ENCODE data around the gene TMEM232. TPM values are rescaled to one million over a fixed set of nuclear protein-coding genes. Genes with fewer than 3 reads are reported as not detected.

Gene TMEM232
- total and polyA plus RNA-seq, 9 of the 15 experiments (the other 6 are each of a cell fraction or from before 2014, with no cell fraction given) = 0.09 to 2.2 (median 0.41) TPM

GRCh38 chr5:110738812-110739651, 12.6 kb upstream of the TMEM232 start, which contains the start of gene SLC25A46 (continued):
- TF ChIP-seq, protein P1, sequence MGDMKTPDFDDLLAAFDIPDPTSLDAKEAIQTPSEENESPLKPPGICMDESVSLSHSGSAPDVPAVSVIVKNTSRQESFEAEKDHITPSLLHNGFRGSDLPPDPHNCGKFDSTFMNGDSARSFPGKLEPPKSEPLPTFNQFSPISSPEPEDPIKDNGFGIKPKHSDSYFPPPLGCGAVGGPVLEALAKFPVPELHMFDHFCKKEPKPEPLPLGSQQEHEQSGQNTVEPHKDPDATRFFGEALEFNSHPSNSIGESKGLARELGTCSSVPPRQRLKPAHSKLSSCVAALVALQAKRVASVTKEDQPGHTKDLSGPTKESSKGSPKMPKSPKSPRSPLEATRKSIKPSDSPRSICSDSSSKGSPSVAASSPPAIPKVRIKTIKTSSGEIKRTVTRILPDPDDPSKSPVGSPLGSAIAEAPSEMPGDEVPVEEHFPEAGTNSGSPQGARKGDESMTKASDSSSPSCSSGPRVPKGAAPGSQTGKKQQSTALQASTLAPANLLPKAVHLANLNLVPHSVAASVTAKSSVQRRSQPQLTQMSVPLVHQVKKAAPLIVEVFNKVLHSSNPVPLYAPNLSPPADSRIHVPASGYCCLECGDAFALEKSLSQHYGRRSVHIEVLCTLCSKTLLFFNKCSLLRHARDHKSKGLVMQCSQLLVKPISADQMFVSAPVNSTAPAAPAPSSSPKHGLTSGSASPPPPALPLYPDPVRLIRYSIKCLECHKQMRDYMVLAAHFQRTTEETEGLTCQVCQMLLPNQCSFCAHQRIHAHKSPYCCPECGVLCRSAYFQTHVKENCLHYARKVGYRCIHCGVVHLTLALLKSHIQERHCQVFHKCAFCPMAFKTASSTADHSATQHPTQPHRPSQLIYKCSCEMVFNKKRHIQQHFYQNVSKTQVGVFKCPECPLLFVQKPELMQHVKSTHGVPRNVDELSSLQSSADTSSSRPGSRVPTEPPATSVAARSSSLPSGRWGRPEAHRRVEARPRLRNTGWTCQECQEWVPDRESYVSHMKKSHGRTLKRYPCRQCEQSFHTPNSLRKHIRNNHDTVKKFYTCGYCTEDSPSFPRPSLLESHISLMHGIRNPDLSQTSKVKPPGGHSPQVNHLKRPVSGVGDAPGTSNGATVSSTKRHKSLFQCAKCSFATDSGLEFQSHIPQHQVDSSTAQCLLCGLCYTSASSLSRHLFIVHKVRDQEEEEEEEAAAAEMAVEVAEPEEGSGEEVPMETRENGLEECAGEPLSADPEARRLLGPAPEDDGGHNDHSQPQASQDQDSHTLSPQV (IDR thresholded peaks at IDR 0.05) = no peak
- TF ChIP-seq GATAD2A (IDR thresholded peaks at IDR 0.05) = no peak
- TF ChIP-seq RBFOX2 (IDR thresholded peaks at IDR 0.05; ENCODE audit: low read depth, low read length) = peak; percentile 96
- no peak for TF ChIP-seq RBM14 (IDR thresholded peaks at IDR 0.05; ENCODE audit: borderline replicate concordance, insufficient read depth, low read depth, low read length)
- TF ChIP-seq POLR3G (IDR thresholded peaks at IDR 0.05; ENCODE audit: extremely low read depth, insufficient read length, insufficient replicate concordance) = no peak
- TF ChIP-seq NFIX (CRISPR knock-in tag; IDR thresholded peaks at IDR 0.05; ENCODE audit: low read depth) = no peak
- TF ChIP-seq GABPA (tag; conservative IDR thresholded peaks at IDR 0.05; ENCODE audit: low read depth) = peak; percentile 98
- peak; percentile 41; the same call in 1 of the 2 replicates for TF ChIP-seq MYC (IDR thresholded peaks at IDR 0.05; ENCODE audit: low read depth, low read length)
- peak; percentile 69; the same call in 1 of the 2 replicates for TF ChIP-seq MYC (CRISPR knock-in tag; IDR thresholded peaks at IDR 0.05; ENCODE audit: borderline replicate concordance, low read depth)
- no peak for TF ChIP-seq KDM2B (CRISPR knock-in tag; IDR thresholded peaks at IDR 0.05)
- no peak for TF ChIP-seq ZNF668 (CRISPR knock-in tag; IDR thresholded peaks at IDR 0.05)
- no peak for TF ChIP-seq CCAR2 (IDR thresholded peaks at IDR 0.05; ENCODE audit: low read depth, low read length)
- peak; percentile 59; the same call in 1 of the 2 replicates for TF ChIP-seq ZNF511 (CRISPR knock-in tag; IDR thresholded peaks at IDR 0.05)
- TF ChIP-seq, protein P2, sequence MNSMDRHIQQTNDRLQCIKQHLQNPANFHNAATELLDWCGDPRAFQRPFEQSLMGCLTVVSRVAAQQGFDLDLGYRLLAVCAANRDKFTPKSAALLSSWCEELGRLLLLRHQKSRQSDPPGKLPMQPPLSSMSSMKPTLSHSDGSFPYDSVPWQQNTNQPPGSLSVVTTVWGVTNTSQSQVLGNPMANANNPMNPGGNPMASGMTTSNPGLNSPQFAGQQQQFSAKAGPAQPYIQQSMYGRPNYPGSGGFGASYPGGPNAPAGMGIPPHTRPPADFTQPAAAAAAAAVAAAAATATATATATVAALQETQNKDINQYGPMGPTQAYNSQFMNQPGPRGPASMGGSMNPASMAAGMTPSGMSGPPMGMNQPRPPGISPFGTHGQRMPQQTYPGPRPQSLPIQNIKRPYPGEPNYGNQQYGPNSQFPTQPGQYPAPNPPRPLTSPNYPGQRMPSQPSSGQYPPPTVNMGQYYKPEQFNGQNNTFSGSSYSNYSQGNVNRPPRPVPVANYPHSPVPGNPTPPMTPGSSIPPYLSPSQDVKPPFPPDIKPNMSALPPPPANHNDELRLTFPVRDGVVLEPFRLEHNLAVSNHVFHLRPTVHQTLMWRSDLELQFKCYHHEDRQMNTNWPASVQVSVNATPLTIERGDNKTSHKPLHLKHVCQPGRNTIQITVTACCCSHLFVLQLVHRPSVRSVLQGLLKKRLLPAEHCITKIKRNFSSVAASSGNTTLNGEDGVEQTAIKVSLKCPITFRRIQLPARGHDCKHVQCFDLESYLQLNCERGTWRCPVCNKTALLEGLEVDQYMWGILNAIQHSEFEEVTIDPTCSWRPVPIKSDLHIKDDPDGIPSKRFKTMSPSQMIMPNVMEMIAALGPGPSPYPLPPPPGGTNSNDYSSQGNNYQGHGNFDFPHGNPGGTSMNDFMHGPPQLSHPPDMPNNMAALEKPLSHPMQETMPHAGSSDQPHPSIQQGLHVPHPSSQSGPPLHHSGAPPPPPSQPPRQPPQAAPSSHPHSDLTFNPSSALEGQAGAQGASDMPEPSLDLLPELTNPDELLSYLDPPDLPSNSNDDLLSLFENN (IDR thresholded peaks at IDR 0.05; ENCODE audit: low read depth in 2 of 2, low read length in 2 of 2) = peak in 1 of 2 experiments; percentile 15; a peak in 1 of 4 replicates
- TF ChIP-seq, protein P3, sequence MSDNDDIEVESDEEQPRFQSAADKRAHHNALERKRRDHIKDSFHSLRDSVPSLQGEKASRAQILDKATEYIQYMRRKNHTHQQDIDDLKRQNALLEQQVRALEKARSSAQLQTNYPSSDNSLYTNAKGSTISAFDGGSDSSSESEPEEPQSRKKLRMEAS (CRISPR knock-in tag; IDR thresholded peaks at IDR 0.05) = peak; percentile 70
- no peak for TF ChIP-seq ZNF311 (CRISPR knock-in tag; IDR thresholded peaks at IDR 0.05)
- no peak for TF ChIP-seq ZNF232 (CRISPR knock-in tag; IDR thresholded peaks at IDR 0.05)
- peak; percentile 87 for TF ChIP-seq CREM (IDR thresholded peaks at IDR 0.05; ENCODE audit: low read depth)
- no peak for TF ChIP-seq ZBTB8A (IDR thresholded peaks at IDR 0.05; ENCODE audit: partially characterized antibody)
